GM18498 (cell line): ENCODE measurements around the gene GRIK5.

Experiments used
- ATAC-seq: cut with Tn5 transposase; IDR thresholded peaks from one replicate; pipeline ENCODE4 v1.9.1; 2021; ENCODE audit warnings: mild to moderate bottlenecking, moderate library complexity; ENCODE audit not compliant: unreplicated experiment

GRIK5 gene

DNA sequence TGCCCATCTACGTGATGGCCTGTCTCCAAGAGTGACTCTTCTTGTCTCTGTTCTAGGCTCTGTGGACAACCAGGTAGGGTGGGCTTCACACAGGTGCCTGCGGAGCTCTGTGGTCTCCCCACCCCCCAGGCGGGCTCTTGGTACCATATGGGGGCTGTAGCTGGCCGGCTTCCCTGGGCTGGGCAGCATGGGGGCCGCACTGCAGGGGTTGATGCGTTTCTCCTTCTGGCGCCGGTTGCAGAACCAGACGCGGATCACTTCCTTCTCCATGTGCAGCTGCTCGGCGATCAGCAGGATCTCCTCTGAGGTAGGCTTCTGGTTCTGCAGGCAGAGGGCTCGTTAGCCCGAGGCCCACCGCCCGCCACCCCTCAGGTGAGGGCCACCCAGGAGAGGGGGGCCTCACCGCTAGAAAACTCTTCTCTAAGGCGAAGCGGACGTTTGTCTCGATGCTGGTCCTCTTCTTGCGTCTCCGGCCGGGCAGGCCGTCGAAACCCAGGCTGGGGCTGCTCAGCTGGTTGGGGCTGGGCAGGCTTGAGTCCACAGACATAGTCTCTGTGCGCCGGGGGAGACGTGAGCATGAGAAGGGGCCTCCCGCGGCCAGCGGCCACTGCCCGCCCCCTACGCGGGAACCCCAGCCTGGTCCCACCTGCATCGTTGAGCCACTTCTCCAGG lies 25.3 kb upstream of the GRIK5 start:
- no peak for ATAC-seq

- no peak for ATAC-seq
Measured at GRCh38 chr19:42093926-42094325, 23.9 kb upstream of the GRIK5 start.

- no peak for ATAC-seq
Measured at GRCh38 chr19:42093505-42093904, 23.5 kb upstream of the GRIK5 start.

DNA sequence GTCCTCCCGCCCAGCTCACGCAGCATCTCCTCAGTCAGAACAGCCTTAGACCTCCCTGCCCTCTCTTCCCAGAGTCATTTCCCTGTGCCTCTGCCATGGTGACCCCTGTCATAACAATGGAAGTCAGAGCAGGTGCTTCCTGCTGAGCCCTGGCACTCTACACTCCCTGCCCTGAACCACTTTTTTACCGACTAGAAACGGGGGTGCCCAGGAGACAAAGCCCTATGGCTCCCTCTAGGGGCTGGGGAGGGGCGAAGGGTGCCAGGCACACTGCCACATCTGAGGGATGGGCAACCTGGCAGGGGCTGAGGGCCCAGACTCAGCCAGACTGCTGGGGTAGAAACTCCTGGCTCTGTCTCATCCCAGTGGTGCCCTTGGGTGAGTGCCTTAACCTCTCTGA lies 22.3 kb upstream of the GRIK5 start:
- no peak for ATAC-seq

GRCh38 chr19:42091742-42092141 lies 21.7 kb upstream of the GRIK5 start:
- no peak for ATAC-seq

DNA sequence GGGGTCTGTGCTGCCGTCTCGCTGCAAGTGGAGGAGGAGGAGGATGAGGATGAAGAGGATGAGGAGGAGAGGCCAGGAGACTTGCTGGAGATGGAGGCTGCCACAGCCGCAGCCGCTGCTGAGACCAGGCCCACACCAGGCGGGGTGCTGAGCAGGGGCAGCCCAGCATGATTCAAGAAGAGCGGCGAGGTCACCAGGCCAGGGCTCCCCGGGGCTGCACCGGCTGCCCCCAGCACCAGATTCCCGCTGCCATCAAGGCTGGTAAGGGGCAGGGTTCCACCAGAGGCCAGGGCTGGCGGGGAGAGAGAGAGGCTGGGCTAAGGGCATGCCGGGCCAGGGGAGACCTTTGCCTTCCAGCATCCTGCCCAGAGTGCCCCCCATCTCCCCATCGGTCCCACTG lies 21.3 kb upstream of the GRIK5 start:
- ATAC-seq: no peak

GRCh38 chr19:42090672-42091071 lies 20.7 kb upstream of the GRIK5 start:
- no peak for ATAC-seq

GRCh38 chr19:42089772-42090171 lies 19.8 kb upstream of the GRIK5 start:
- ATAC-seq: no peak

GRCh38 chr19:42089191-42089750 lies 19.3 kb upstream of the GRIK5 start:
- ATAC-seq: no peak

DNA sequence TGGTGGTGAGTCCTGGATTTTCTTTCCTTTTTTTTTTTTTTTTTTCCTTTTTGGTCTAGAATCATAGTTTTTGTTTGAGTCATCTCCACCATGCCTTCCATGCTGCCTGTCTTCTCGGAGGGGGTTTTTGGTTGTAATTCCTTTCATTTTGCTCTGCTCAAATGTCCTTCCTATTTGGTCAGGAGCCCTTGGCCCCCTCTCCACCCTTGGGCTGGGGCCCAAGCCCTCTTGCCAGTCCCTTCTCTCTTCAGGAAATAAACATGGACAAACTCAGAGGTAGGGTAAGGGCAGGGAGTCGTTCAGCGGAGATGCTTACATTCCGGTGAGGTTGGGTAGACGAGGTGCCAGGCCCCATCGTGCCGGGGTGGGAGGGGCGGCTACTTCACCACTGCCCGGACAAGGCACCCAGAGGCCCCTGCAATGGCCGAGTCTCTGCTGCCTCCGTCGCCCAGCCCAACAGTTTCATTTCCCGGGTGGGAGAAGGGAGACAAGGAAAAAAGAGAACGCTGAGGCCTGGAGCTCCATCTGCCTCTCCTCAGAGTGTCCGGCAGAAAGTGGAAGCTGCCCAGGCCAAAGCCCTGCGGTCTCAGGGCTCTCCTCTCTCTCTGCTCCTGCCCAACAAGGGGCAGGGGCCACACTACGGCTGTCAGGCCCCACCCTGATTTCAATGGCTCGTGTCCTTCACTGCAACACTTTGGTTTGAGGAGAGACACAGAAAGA lies 18.6 kb upstream of the GRIK5 start:
- ATAC-seq: no peak

DNA sequence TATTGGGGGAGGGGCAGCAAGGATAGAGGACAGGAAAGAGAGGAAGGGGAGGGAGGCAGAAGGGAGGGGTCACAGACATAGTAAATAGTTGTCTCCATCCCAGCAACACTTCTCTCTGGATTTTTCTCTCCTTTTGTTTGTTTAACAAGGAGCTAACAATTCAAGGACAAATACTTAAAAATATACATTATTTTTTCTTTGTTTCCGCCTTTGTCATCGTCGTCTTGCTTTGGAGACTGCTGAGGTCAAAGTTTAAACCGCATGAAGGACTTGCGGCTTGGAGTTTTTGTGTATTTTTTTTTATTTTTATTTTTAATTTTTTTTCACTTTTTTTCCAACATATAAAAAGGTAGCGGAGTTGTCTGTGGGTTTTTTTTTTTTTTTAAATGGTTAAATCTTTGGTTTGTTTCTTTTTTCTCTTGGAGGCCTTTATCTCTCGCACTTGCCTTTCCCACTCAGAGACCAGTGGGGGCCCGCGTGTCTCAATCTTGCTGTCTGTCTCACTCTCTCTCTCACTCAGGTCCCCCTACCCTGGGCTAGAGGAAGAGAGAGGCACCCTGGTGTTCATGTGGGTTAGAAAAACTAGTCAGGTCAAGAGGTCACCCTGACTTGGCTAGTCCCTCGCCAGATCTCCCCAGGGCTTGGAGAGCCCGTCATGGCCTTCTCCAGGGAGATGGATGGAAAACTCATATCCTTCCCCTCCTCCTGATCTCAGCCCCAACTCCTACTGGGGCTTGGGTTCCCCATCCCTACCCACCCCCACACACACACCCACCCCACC lies 17.0 kb upstream of the GRIK5 start:
- no peak for ATAC-seq

DNA sequence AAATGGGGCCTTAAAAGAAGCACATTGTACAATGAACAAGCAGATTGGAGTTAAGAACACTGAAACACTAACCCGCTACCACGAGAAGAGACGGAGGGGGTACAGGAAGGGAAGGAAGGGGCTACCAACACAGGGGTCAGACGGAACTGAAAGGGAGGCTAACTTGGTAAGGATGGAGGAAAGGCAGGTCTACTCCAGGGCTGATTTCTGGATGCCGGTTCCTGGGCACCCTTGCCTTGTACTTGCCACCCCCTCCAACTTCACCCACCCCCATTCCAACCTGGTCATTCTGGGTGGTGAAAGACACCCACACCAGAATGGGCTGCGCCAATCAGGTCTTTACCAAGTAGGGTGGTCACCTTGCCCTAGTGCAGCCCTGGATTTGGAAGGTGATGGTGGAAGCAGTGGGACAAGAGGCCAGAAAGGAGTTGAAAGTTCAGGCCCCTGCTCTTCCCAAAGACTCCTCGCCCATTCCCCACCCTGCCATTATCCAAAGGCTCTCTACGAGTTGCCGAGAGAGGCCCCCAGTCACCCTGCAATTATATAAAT lies 16.3 kb upstream of the GRIK5 start:
- ATAC-seq: no peak

GRCh38 chr19:42083537-42083936 lies 13.5 kb upstream of the GRIK5 start:
- no peak for ATAC-seq

GRCh38 chr19:42081584-42082203 lies 11.7 kb upstream of the GRIK5 start:
- ATAC-seq: no peak

DNA sequence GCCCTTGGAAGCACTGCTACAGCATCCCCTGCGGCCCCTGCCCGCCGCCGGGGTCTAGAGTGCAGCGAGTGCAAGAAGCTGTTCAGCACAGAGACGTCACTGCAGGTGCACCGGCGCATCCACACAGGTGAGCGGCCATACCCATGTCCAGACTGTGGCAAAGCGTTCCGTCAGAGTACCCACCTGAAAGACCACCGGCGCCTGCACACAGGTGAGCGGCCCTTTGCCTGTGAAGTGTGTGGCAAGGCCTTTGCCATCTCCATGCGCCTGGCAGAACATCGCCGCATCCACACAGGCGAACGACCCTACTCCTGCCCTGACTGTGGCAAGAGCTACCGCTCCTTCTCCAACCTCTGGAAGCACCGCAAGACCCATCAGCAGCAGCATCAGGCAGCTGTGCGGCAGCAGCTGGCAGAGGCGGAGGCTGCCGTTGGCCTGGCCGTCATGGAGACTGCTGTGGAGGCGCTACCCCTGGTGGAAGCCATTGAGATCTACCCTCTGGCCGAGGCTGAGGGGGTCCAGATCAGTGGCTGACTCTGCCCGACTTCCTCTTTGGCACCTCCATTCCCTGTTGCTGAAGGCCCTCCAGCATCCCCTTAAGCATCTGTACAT lies 10.9 kb upstream of the GRIK5 start:
- ATAC-seq: no peak

DNA sequence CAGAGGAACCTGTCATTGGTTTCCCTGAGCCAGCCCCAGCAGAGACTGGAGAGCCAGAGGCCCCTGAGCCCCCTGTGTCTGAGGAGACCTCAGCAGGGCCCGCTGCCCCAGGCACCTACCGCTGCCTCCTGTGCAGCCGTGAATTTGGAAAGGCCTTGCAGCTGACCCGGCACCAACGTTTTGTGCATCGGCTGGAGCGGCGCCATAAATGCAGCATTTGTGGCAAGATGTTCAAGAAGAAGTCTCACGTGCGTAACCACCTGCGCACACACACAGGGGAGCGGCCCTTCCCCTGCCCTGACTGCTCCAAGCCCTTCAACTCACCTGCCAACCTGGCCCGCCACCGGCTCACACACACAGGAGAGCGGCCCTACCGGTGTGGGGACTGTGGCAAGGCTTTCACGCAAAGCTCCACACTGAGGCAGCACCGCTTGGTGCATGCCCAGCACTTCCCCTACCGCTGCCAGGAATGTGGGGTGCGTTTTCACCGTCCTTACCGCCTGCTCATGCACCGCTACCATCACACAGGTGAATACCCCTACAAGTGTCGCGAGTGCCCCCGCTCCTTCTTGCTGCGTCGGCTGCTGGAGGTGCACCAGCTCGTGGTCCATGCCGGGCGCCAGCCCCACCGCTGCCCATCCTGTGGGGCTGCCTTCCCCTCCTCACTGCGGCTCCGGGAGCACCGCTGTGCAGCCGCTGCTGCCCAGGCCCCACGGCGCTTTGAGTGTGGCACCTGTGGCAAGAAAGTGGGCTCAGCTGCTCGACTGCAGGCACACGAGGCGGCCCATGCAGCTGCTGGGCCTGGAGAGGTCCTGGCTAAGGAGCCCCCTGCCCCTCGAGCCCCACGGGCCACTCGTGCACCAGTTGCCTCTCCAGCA lies 10.1 kb upstream of the GRIK5 start:
- no peak for ATAC-seq

GRCh38 chr19:42079276-42079669 lies 9.3 kb upstream of the GRIK5 start:
- no peak for ATAC-seq

DNA sequence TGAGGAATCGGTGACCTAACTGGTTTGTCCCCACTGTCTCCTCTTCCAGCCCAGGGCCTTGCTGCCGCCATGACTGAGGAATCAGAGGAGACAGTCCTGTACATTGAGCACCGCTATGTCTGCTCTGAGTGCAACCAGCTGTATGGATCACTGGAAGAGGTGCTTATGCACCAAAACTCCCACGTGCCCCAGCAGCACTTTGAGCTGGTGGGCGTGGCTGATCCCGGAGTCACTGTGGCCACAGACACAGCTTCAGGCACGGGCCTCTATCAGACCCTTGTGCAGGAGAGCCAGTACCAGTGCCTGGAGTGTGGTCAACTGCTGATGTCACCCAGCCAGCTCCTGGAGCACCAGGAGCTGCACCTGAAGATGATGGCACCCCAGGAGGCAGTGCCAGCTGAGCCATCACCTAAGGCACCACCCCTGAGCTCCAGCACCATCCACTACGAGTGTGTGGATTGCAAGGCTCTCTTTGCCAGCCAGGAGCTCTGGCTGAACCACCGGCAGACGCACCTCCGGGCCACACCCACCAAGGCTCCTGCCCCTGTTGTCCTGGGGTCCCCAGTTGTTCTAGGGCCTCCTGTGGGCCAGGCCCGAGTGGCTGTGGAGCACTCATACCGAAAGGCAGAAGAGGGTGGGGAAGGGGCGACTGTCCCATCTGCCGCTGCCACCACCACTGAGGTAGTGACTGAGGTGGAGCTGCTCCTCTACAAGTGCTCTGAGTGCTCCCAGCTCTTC lies 8.7 kb upstream of the GRIK5 start:
- no peak for ATAC-seq

DNA sequence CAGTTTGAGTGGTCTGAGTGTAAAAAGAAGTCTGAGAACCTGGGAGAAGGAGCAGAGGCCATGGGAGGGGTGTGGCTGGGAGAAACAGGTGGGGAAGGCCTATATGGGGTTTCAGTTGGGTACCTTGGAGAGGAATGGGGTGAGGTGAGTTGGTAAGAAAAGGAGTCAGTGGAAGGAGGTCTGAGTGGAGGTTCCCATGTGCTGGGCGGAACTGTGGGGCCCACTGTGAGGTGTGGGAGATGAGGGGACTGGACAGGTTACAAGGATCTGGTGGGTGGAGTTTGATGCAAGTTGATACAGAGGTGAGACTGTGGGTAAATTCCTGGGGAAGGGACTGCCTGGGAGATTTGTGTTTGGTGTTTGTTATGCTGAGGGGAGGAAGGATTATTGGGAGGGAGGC lies 8.1 kb upstream of the GRIK5 start:
- no peak for ATAC-seq
